GM18858 (cell line): ENCODE results near the gene DISP2.

Source experiments
- ATAC-seq: cut with Tn5 transposase; IDR thresholded peaks from one replicate; pipeline ENCODE4 v1.9.1; 2021; ENCODE audit not compliant: unreplicated experiment

Gene DISP2, protein sequence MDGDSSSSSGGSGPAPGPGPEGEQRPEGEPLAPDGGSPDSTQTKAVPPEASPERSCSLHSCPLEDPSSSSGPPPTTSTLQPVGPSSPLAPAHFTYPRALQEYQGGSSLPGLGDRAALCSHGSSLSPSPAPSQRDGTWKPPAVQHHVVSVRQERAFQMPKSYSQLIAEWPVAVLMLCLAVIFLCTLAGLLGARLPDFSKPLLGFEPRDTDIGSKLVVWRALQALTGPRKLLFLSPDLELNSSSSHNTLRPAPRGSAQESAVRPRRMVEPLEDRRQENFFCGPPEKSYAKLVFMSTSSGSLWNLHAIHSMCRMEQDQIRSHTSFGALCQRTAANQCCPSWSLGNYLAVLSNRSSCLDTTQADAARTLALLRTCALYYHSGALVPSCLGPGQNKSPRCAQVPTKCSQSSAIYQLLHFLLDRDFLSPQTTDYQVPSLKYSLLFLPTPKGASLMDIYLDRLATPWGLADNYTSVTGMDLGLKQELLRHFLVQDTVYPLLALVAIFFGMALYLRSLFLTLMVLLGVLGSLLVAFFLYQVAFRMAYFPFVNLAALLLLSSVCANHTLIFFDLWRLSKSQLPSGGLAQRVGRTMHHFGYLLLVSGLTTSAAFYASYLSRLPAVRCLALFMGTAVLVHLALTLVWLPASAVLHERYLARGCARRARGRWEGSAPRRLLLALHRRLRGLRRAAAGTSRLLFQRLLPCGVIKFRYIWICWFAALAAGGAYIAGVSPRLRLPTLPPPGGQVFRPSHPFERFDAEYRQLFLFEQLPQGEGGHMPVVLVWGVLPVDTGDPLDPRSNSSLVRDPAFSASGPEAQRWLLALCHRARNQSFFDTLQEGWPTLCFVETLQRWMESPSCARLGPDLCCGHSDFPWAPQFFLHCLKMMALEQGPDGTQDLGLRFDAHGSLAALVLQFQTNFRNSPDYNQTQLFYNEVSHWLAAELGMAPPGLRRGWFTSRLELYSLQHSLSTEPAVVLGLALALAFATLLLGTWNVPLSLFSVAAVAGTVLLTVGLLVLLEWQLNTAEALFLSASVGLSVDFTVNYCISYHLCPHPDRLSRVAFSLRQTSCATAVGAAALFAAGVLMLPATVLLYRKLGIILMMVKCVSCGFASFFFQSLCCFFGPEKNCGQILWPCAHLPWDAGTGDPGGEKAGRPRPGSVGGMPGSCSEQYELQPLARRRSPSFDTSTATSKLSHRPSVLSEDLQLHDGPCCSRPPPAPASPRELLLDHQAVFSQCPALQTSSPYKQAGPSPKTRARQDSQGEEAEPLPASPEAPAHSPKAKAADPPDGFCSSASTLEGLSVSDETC (N-terminal part only)

DNA sequence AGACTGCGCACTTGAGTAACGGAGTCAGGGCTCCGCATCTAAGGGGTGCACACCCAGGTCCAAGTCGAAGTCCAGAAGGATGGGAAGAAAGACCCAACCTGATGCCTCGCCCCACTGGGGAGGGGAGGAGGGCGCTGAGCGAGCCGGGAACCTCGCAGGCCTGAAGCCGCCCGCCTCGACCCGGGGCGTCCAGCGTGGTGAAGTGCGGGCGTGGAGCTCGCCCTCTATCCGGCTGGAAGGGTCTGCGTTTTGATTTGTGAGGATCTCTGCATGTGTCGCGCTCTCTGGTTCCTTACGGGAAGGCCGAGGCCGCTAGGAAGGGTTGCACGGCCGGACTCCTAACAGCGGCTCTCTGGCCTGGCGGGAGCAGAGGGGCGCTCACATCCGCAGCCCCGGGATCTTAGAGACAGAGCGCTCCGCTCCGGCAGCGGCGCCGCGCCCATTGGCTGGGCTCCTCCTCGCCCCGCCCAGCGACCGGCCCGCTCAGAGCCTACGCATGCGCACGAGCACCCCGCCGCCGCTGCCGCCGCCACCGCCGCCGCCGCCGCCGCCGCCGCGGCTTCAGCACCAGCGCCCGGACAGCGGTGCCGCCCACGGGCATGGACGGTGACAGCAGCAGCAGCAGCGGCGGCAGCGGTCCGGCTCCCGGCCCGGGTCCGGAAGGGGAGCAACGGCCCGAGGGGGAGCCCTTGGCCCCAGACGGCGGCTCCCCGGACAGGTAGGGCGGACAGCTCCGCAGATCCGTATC is at the start of gene DISP2:
Gene DISP2 (plus strand): TSS at position 497 of the 748 bp plus-strand sequence. CDS start 103 bp downstream, at position 600.
- peak; percentile 52 for ATAC-seq

DNA sequence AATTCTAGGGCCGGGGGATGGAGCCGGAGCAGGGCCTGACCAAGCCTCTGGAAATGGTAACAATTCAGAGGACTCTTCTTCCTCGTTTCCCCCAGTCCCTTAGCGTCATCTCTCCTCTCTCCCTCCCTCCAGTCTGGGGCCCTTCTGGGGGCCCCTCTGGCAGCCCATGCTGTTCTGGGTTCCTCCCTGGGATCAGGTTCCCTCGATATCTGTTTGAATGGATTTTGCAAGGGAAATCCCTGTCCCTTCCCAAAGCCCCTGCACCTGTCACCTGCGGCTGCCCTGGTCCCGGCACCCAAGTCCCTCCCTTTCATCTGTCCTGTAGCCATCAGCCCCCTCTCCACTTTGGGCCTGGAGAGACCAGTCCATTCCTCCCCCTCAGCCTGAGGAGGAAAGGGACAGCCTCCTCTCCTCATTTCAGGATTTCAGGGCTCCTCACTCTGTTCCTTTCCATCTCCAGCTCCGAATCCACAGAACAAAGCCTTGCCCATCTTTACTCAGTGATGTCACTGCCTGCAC is 48.6 kb upstream of the DISP2 start:
- no peak for ATAC-seq

DNA sequence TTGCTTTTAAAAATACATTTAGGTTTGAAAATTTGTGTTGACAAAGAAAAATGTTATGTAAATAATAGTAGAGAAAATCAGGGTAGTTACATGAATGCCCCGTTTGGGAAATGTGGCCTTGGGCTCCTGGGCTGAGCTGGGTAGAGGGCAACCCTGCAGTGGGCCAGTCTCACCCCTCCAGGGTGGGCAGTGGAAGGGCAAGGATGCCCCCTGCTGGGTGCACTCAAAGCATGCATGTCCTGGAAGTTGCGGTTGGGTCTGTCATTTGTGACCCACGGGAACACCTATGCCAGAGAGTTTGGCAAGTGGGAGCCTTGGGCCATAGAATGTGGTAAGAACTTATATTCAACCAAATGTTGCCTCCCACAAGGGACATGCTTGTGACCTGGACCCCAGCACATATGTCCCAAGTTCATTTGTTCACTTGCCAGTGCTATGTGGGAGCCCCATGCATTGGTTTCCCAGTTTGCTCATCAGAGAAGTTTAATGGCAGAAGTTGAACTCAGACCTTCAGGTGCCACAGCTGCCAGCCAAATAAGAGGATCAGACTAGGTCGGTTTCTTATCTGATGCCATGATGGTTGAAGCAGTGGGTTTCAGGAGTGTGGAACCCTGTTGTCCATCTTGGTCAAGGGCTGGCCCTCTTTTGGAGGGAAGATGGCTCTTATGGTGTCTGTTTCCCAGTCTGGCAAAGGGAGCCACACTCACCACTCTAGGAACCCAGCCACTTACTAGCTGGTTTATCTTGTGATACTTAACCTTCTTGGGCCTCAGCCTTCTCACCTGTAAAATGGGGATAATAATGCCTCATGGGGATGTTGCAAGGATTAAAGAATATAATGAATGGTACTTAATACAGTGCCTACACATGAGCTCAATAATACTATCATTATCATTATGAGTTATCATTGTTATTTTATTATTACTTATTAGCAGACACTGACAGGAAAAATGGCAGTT is 47.7 kb upstream of the DISP2 start:
- ATAC-seq: no peak

DNA sequence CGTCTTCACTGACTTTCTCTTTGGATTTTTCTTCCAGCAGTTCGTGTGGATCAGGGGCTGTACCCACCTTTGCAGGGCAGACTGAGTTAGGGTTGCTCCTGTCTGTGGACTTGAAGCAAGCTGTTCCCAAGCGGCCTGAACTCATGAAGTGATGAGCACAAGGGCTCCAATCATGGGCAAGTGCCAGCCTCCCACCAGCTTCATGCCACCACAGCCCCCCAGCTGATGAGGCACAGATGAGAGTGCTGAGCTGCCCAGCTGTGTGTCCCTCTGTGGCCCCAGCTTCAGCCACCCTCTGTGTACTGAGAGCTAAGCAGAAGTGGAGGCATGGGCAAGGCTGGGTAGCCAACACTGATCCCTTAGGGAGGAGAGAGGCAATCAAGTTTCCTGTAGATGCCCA is 47.0 kb upstream of the DISP2 start:
- ATAC-seq: no peak

DNA sequence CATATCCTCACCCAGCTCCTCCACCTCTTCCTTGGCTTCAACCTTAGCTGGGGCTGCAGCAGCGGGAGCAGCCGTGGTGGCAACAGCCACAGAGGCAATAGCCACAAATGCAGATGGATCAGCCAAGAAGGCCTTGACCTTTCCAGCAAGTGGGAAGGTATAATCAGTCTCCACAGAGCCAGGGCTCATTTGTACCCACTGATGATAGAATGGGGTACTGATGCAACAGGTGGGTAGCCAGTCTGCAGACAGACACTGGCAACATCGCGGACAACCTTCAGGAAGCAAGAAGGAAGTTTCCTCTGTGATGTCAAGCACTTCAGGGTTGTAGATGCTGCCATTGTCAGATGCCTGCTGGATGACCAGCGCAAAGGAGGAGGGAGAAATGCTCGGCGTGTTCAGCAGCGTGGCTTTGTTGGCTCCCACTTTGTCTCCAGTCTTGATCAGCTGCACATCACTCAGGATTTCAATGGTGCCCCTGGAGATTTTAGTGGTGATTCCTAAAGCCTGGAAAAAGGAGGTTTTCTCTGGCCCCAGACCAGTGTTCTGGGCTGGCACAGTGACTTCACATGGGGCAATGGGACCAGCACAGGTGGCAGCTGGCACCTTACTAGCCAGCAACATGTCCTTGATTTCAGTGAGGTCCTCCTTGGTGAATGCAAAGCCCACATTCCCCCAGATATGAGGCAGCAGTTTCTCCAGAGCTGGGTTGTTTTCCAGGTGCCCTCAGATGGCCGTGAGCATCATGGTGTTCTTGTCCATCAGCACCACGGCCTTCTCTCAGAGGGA is 45.5 kb upstream of the DISP2 start:
- no peak for ATAC-seq

DNA sequence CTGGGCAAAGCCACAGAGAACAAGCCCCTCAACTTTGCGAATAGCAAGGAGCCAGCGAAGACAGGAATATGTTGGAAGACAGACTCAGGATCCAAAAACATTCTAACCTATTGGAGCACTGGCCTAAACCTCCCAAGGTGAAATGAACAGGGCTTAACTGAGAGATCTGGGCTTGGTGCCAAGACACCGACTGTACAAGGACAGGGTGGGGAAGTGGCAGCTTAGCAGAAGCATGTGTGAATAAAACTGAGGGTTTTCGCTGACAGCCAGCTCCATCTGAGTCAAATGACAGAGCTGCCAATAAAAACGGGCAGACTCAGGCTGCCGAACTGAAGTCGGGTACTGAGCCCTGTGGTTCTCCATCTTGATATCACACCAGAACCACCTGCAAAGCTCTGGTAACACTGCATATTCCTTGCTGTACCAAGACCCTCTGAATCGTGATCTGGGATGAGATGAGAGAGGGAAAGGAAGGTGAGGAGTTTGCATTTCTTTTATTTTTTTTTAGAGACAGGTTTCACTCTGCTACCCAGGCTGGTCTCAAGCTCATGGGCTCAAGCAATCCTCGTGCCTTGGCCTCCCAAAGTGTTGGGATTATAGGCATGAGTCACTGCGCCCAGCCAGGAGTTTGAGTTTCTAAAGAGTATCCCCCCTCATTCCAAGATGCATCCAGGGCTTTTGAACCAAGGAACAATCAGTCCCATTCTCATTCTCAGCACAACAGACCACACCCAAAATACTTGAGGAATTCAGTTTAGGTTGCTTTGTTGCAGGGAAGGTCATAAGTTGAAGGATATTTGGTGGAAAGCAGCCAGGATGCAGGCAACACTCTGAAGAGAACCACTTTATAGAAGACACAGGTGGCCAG is 44.3 kb upstream of the DISP2 start:
- ATAC-seq: no peak

DNA sequence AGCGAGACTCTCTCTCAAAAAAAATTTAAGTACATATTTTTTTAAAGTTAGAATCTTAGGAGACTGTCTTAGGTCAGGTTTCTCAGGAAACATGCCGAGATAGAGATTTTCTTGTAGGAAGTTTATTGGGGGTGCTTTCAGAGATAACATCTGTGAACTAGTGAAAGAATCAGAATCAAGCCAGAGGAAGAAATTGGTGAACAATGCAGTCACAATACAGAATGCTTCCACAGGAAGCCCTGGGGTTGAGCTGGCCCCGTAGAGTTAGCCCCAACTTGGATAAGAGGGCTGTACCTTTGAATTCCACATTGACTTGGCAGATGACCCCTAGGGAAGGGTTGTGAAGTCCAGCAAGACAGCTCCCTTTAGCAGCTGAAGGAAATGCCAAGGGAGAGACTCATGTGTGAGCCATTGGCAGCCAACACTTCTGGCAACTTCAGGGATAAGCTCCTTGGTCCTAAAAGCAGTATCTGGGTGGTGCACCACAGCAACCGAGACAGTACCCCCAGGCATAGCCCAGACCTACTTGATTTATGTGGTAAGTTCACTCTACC is 43.2 kb upstream of the DISP2 start:
- no peak for ATAC-seq

DNA sequence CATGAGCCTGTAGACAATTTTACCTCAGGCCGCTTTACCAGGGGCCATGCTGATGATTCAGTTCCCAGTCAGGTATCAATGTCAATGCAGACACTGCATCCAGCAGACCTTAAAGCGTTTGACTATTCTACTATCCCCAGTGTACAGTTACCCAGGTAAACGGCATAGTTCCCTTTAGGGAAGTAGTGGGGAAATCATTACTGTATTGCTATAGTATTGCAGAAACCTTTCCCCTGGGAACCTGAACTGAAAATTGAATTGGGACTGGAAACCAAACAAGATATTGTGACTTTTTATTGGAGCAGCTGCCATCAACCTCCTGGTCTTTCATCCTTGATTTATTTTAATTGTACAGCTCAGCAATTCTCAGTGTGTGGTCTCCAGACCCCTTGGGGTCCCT is 41.1 kb upstream of the DISP2 start:
- ATAC-seq: no peak

DNA sequence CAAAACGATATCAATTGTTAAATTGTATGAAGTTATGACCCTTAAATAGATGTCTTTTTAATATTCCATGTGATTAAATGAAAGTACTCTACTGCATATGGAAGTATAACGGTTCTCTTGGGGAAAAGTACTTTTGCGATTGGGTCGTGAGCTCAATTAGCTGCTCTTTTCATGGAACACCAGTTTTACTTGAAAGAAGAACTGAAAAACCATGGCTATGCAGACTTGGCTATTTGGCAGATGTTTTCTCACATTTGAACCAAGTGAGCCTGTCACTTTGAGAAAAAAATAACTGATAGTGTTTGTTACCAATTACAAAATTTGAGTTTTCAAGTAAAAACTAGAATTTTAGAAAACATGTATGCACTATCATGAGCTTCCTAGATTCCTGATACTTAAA is 40.4 kb upstream of the DISP2 start:
- no peak for ATAC-seq

DNA sequence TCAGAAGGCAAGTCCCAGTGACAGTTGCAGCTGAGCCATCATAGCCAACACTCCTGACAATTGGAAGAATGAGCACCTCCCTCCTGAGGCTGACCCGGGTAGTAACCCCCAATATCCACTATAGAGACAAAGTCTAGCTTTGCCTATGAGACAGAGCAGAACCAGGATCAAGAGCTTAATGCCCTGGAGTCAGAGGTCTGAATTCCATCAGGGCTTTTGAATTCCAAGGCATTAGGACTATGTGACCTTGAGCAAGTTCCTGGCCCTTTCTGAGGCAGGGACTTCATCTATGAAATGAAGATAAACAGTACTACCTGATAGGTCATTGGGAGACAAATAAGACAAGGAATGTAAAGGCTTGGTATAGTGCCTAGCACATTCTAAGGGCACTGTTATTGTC is 37.6 kb upstream of the DISP2 start:
- ATAC-seq: no peak

DNA sequence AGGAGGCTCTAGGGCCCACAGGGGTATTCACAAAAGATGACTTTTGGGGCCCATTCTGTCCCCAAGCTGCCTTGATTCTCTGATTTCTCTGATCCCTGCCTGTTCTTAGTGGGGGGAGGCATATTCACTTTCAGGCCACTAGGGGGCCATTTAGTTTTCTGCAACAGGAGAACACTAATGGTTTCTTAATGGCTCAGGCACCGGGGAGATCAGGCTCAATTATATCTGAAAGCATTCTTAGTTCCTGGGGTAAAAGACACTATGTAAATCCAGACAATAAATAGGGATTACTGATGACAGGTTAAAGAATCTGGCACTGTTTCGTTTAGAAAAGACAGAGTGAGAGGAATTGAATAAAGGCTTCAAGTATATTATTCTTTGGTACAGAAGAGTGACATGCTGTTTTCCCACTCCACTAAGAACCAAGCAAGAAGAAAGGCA is 37.1 kb upstream of the DISP2 start:
- ATAC-seq: no peak

DNA sequence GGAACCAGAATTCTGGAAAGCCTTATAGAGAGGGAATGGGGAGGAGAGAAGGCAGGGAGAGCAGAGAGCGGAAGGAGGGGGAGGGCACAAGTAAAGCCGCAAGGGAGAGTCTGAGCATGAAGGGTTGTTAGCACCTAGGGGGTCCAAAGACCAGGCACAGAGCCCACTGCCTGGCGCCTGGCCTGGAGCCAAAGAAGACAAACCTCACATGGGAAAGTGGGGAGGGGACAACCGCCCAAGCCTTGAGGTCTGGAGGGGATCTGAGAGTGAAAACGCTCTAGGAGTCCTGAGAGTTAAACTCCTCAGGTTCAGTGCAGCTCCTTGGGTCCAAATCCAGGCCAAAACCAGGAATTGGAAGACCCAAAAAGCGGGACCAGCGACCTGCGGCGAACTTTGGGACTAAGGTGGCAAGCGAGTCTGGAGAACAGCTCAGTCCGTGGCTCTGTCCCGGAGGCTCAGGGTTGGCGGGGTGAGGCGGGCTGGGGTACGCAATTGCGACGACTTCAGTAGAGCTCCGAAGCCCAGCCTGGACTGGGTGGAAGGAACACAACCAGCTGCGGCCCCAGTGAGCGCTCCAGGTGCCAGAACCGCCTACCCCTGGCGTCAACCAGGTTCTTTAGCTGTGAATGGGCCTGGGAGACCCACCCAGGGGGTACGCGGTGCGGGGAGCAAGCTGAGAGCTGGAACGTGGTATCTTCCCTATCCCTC is 35.3 kb upstream of the DISP2 start:
- ATAC-seq: no peak

DNA sequence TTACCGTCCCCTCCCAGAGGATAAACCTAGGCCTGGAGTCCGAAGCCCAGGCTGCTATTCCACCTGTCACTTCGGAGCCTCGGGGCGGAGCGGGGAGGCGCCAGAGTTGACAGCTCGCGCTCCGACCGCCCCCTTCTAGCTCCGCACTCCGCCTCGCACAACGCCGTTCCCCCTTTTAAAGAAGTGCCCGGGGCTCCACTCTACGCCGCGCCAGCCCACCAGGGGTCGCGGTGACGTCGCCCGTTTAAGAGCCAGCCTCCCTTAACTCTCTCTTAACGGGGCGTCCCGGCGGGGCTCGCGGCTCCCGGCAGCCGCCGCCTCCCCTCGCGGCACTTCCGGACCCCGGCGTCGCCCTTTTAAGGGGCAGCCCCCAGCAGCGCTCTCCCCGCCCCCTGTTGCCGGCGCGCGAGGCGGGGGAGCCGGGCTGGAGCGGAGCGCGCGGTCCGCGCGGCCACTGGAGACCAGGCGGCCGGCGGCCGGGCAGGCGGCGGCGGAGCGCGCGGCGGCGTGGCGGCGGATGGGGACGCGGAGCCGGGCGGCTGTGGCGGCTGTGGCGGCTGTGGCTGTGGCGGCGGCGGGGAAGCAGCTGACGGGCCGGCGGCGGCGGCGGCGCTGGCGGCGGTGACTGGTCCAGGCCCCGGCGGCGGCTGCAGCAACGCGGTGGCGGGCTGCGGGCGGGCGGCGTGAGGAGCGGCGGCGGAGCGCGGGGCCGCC is 34.6 kb upstream of the DISP2 start, which contains the start of gene INAFM2:
Gene INAFM2 (plus strand): TSS at position 454 of the 714 bp plus-strand sequence. CDS start 364 bp downstream, outside the sequence.
- peak; percentile 84 for ATAC-seq

DNA sequence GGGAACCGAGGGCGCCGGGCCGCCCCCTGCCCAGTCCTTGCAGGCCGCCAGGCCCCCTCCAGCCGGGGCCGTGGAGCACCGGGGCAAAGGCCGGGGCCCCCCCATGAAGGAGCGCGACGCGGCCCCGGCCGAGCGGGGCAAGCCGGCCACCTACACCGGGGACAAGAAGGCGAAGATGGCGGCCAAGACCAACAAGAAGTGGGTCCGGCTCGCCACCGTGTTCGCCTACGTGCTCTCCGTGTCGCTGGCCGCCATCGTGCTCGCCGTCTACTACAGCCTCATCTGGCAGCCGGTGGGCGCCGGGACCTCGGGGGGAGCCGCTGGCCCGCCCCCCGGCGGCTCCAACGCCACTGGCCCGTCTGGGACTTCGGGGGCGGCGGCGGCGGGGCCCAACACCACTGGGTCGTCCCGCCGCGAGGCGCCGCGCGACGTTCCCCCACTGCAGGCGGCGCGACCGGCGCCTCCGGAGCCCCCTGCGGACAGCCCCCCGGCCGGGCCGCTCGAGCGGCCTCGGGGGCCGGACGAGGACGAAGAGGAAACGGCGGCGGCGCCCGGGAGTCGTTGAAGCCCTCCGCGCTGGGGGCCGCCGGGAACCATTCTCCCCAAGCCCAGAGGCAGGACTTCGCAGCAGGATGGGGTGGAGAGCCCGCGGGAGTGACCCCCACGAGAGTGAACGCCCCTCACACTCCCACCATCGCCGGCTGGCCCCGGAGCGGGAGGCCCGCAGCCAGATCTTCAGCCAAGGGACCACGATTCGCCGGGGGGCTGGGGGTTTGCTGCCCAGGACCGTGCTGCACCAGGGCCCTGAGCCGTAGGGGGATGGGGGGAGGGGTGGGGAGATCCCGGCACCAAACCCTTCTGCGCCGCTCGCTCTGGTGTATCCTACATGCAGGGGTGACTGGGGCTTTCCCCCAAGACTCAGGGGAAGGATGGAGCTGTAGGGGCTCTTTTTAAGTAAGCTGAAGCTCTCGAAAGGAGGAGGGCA is 33.8 kb upstream of the DISP2 start:
- no peak for ATAC-seq
